ENCODE data around the gene AKNAD1. TPM values are rescaled to one million over a fixed set of nuclear protein-coding genes. Genes with fewer than 3 reads are reported as not detected.

The AKNAD1 gene
- total RNA-seq, 1 experiment from 2014 or later: 7.2 TPM

- no TSS peak for BruUV-seq (replicated peaks)
- no peak for DNase-seq (ENCODE audit: unreplicated experiment)
- H3K27me3 Mint-ChIP-seq (ENCODE audit: insufficient read depth, unreplicated experiment): no peaks in the 10 kb centered on the region
- H3K36me3 Mint-ChIP-seq (ENCODE audit: insufficient read depth, unreplicated experiment): no peaks in the 10 kb centered on the region
- ChIA-PET CTCF (interaction anchor here (0.6 to 2.1 kb wide), 3 partner anchors 14 to 66 kb away, joined by 3 to 6 read pairs (median 3); no protein-coding TSS in a partner anchor), POLR2A (interaction anchor here (0.6 to 1.6 kb wide), 3 partner anchors 9 to 64 kb away, joined by 3 to 5 read pairs (median 4); no protein-coding TSS in a partner anchor)
- H3K4me1 Mint-ChIP-seq (ENCODE audit: insufficient read depth, unreplicated experiment): peaks cover 13% of the 10 kb centered on the region
- H3K9me3 Mint-ChIP-seq (ENCODE audit: unreplicated experiment): no peaks in the 10 kb centered on the region
- no peak for TF ChIP-seq CTCF (IDR thresholded peaks at IDR 0.05; ENCODE audit: unreplicated experiment)
- H3K27ac Mint-ChIP-seq (ENCODE audit: low read depth, unreplicated experiment): no peak overlapping the region
- intact Hi-C loops (cut with micrococcal nuclease): no loop called here
- no peak overlapping the region for H3K4me3 Mint-ChIP-seq (ENCODE audit: unreplicated experiment)
Measured at GRCh38 chr1:108854221-108855019, 2.5 kb downstream of the AKNAD1 start.

- no peaks in the 10 kb centered on the region for H3K36me3 Mint-ChIP-seq (ENCODE audit: insufficient read depth, unreplicated experiment)
- DNase-seq (ENCODE audit: unreplicated experiment): no peak
- CTCF ChIA-PET: interaction anchor here (0.6 to 2.2 kb wide), 6 partner anchors 12 to 44 kb away, joined by 3 to 10 read pairs (median 3); partner anchors contain the start of gene GPSM2
- H3K27ac Mint-ChIP-seq (ENCODE audit: low read depth, unreplicated experiment): no peak overlapping the region
- POLR2A ChIA-PET: interaction anchor here (0.7 to 12.1 kb wide), 4 partner anchors 12 to 26 kb away, joined by 3 to 223 read pairs (median 8); partner anchors contain the start of gene GPSM2
- no peaks in the 10 kb centered on the region for H3K9me3 Mint-ChIP-seq (ENCODE audit: unreplicated experiment)
- intact Hi-C loops (cut with micrococcal nuclease): no loop called here
- no peak for TF ChIP-seq CTCF (IDR thresholded peaks at IDR 0.05; ENCODE audit: unreplicated experiment)
- H3K4me3 Mint-ChIP-seq (ENCODE audit: unreplicated experiment): no peak overlapping the region
- no TSS peak for BruUV-seq (replicated peaks)
- H3K27me3 Mint-ChIP-seq (ENCODE audit: insufficient read depth, unreplicated experiment): no peaks in the 10 kb centered on the region
- peaks cover 20% of the 10 kb centered on the region for H3K4me1 Mint-ChIP-seq (ENCODE audit: insufficient read depth, unreplicated experiment)
Measured at GRCh38 chr1:108852221-108852975, 4.5 kb downstream of the AKNAD1 start.

- Mint-ChIP-seq H3K4me1 (ENCODE audit: insufficient read depth, unreplicated experiment) (peaks cover 25% of the 10 kb centered on the region), H3K36me3 (ENCODE audit: insufficient read depth, unreplicated experiment) (no peaks in the 10 kb centered on the region), H3K27me3 (ENCODE audit: insufficient read depth, unreplicated experiment) (no peaks in the 10 kb centered on the region), H3K9me3 (ENCODE audit: unreplicated experiment) (no peaks in the 10 kb centered on the region), H3K4me3 (ENCODE audit: unreplicated experiment) (no peak overlapping the region), H3K27ac (ENCODE audit: low read depth, unreplicated experiment) (no peak overlapping the region)
- DNase-seq (ENCODE audit: unreplicated experiment): no peak
- ChIA-PET CTCF (interaction anchor here (0.6 to 2.2 kb wide), 4 partner anchors 13 to 45 kb away, joined by 3 to 10 read pairs (median 3); partner anchors contain the start of gene GPSM2), POLR2A (interaction anchor here (1.1 to 12.1 kb wide), 4 partner anchors 13 to 27 kb away, joined by 5 to 223 read pairs (median 8); partner anchors contain the start of gene GPSM2)
- no TSS peak for BruUV-seq (replicated peaks)
- no peak for TF ChIP-seq CTCF (IDR thresholded peaks at IDR 0.05; ENCODE audit: unreplicated experiment)
- intact Hi-C loops (cut with micrococcal nuclease): no loop called here
Measured at GRCh38 chr1:108851567-108851966, 5.3 kb downstream of the AKNAD1 start.

- H3K27me3 Mint-ChIP-seq (ENCODE audit: insufficient read depth, unreplicated experiment): no peaks in the 10 kb centered on the region
- no peak for DNase-seq (ENCODE audit: unreplicated experiment)
- no peaks in the 10 kb centered on the region for H3K36me3 Mint-ChIP-seq (ENCODE audit: insufficient read depth, unreplicated experiment)
- BruUV-seq (replicated peaks): no TSS peak
- ChIA-PET POLR2A (interaction anchor here (1.1 to 12.1 kb wide), 4 partner anchors 14 to 27 kb away, joined by 5 to 223 read pairs (median 8); partner anchors contain the start of gene GPSM2), CTCF (interaction anchor here (1.0 to 1.1 kb wide), 2 partner anchors 26 to 46 kb away, joined by 3 read pairs; partner anchors contain the start of gene GPSM2)
- no peak overlapping the region for H3K4me3 Mint-ChIP-seq (ENCODE audit: unreplicated experiment)
- no peak for TF ChIP-seq CTCF (IDR thresholded peaks at IDR 0.05; ENCODE audit: unreplicated experiment)
- H3K4me1 Mint-ChIP-seq (ENCODE audit: insufficient read depth, unreplicated experiment): peaks cover 31% of the 10 kb centered on the region
- no peak overlapping the region for H3K27ac Mint-ChIP-seq (ENCODE audit: low read depth, unreplicated experiment)
- intact Hi-C loops (cut with micrococcal nuclease): no loop called here
- no peaks in the 10 kb centered on the region for H3K9me3 Mint-ChIP-seq (ENCODE audit: unreplicated experiment)
Measured at GRCh38 chr1:108850929-108851328, 6.0 kb downstream of the AKNAD1 start.
